HepG2 (cell line): ENCODE results near the gene SUSD6. TPM values are rescaled to one million over a fixed set of nuclear protein-coding genes. Genes with fewer than 3 reads are reported as not detected.

Source experiments
- ATAC-seq: fragments of 200-7000 bp; cut with Tn5 transposase; 3 replicates; pipeline ENCODE4 v1.9.1; 2020; ENCODE audit warnings: mild to moderate bottlenecking, moderate library complexity
- BruUV-seq: library from RNA; stranded (reverse); fragments of 400-500 nt; replicated peaks from 2 replicates; lab custom pipeline; 2021; lab: Mats Ljungman, UMichigan
- CTCF ChIA-PET: fragments of 300-600 bp; formaldehyde crosslinking; extraction: SDS; loops from one replicate; lab custom pipeline; 2021; ENCODE audit warnings: low total read pairs, inconsistent platforms, low intra/inter-chr PET ratio; lab: Yijun Ruan, JAX
- POLR2A ChIA-PET: fragments of 350-600 bp; sonication (Branson Sonifier 250); formaldehyde crosslinking; loops from one replicate; lab custom pipeline; 2020; ENCODE audit warnings: antibody characterized with exemption, inconsistent platforms; lab: Yijun Ruan, JAX
- DNase-seq: peaks from one replicate; pipeline ENCODE4 v3.0.0-alpha.2; 2015; ENCODE audit warnings: low spot score
- FAIRE-seq: peaks from 3 replicates; lab custom pipeline; 2011; peaks lifted over from hg19 to GRCh38; lab: Jason Lieb, UNC
- H2AFZ ChIP-seq: one replicate; pipeline ENCODE4 v1.6.1; 2011; ENCODE audit warnings: low read length, inconsistent platforms
- H3K27ac ChIP-seq: fragments of 300-600 bp; 3 replicates; pipeline ENCODE4 v1.8.0; 2011; ENCODE audit warnings: mixed run types, mild to moderate bottlenecking, mixed read lengths, low read length, inconsistent platforms; ENCODE audit not compliant: insufficient read depth; ENCODE audit errors: extremely low read length
- H3K27me3 ChIP-seq, 2 experiments: fragments of 200-600 bp in 1 of 2; 2 replicates in 1 of 2; 3 replicates in 1 of 2; pipeline versions ENCODE4 v1.6.0 to v1.8.0; 2011; ENCODE audit warnings: low read length in 2 of 2, mild to moderate bottlenecking in 2 of 2, moderate library complexity in 2 of 2, inconsistent platforms in 1 of 2; ENCODE audit not compliant: insufficient read depth in 2 of 2, control insufficient read depth in 1 of 2
- H3K36me3 ChIP-seq, 2 experiments: fragments of 200-600 bp in 1 of 2; replicated peaks in 1 of 2; 2 replicates in 1 of 2; 3 replicates in 1 of 2; pipeline versions ENCODE4 v1.5.1 to v1.8.0; 2011; ENCODE audit warnings: low read length in 2 of 2, inconsistent platforms in 1 of 2; ENCODE audit not compliant: insufficient read depth in 2 of 2, control insufficient read depth in 1 of 2
- H3K4me1 ChIP-seq: 2 replicates; pipeline ENCODE4 v1.5.1; 2012; ENCODE audit warnings: low read length, inconsistent platforms; ENCODE audit not compliant: insufficient read depth
- H3K4me2 ChIP-seq: 2 replicates; pipeline ENCODE4 v1.6.0; 2011; ENCODE audit warnings: low read depth, low read length, inconsistent platforms
- H3K4me3 ChIP-seq, 3 experiments: fragments of 200-600 bp in 1 of 3; sonication (generic), shearing (Covaris generic) in 1 of 3; replicated peaks in 1 of 3; 2 replicates each; pipeline ENCODE4 v1.5.1; 2011 to 2016; ENCODE audit warnings: low read length in 3 of 3, inconsistent platforms in 2 of 3, low read depth in 2 of 3, mild to moderate bottlenecking in 2 of 3, control low read depth in 1 of 3, mixed read lengths in 1 of 3; ENCODE audit not compliant: insufficient read depth in 1 of 3
- H3K79me2 ChIP-seq: one replicate; pipeline ENCODE4 v1.6.1; 2011; ENCODE audit warnings: low read length, inconsistent platforms; ENCODE audit not compliant: insufficient read depth
- H3K9ac ChIP-seq: 2 replicates; pipeline ENCODE4 v1.6.0; 2011; ENCODE audit warnings: mild to moderate bottlenecking, low read depth, low read length, inconsistent platforms; ENCODE audit not compliant: insufficient read depth
- H3K9me3 ChIP-seq: 2 replicates; pipeline ENCODE4 v1.5.1; 2012; ENCODE audit warnings: mild to moderate bottlenecking, low read length
- H4K20me1 ChIP-seq: 2 replicates; pipeline ENCODE4 v1.6.0; 2011; ENCODE audit warnings: inconsistent platforms, mild to moderate bottlenecking, low read length, moderate library complexity; ENCODE audit not compliant: insufficient read depth
- ADNP ChIP-seq: sonication (generic); formaldehyde crosslinking; IDR thresholded peaks from 2 replicates; pipeline ENCODE4 v1.4.0; 2020; ENCODE audit warnings: missing genetic modification reagents
- CHD4 ChIP-seq: fragments of 200-600 bp; sonication (generic); IDR thresholded peaks from 2 replicates; pipeline ENCODE4 v1.7.0; 2017; ENCODE audit warnings: mild to moderate bottlenecking, low read length, borderline replicate concordance
- FOSL2 ChIP-seq: sonication (generic); formaldehyde crosslinking; IDR thresholded peaks from 2 replicates; pipeline ENCODE4 v1.4.0; 2020; ENCODE audit warnings: missing genetic modification reagents
- GPN1 ChIP-seq: sonication (generic); formaldehyde crosslinking; IDR thresholded peaks from 2 replicates; pipeline ENCODE4 v1.5.1; 2020; ENCODE audit warnings: missing genetic modification reagents, borderline replicate concordance
- HHEX ChIP-seq: IDR thresholded peaks from 2 replicates; pipeline ENCODE4 v1.6.1; 2016; ENCODE audit warnings: control low read depth
- HOXA3 ChIP-seq: sonication (generic); formaldehyde crosslinking; IDR thresholded peaks from 2 replicates; pipeline ENCODE4 v1.5.0; 2020; ENCODE audit warnings: missing genetic modification reagents
- IKZF5 ChIP-seq: IDR thresholded peaks from 2 replicates; pipeline ENCODE4 v1.6.1; 2018; ENCODE audit warnings: missing genetic modification reagents, mild to moderate bottlenecking, missing compliant biosample characterization
- MAZ ChIP-seq, 2 experiments: sonication (generic) in 1 of 2; formaldehyde crosslinking in 1 of 2; IDR thresholded peaks; 2 replicates each; pipeline versions ENCODE4 v1.5.0 to v1.6.1; 2012 to 2020; ENCODE audit warnings: low read depth in 2 of 2, mild to moderate bottlenecking in 2 of 2, borderline replicate concordance in 1 of 2, improper control_type of control experiment in 1 of 2, low read length in 1 of 2, missing genetic modification reagents in 1 of 2, moderate library complexity in 1 of 2
- MED1 ChIP-seq: sonication (generic); formaldehyde crosslinking; IDR thresholded peaks from 2 replicates; pipeline ENCODE4 v1.4.0; 2020; ENCODE audit warnings: missing genetic modification reagents
- NAIF1 ChIP-seq: sonication (generic); formaldehyde crosslinking; IDR thresholded peaks from 2 replicates; pipeline ENCODE4 v1.5.0; 2020; ENCODE audit warnings: mild to moderate bottlenecking, missing genetic modification reagents, borderline replicate concordance
- NFRKB ChIP-seq: fragments of 450-650 bp; IDR thresholded peaks from 2 replicates; pipeline ENCODE4 v1.6.1; 2017
- RARA ChIP-seq: IDR thresholded peaks from 2 replicates; pipeline ENCODE4 v1.6.1; 2016; ENCODE audit warnings: missing genetic modification reagents, missing compliant biosample characterization
- ZFP36L1 ChIP-seq: sonication (generic); formaldehyde crosslinking; IDR thresholded peaks from 2 replicates; pipeline ENCODE4 v1.8.0; 2022; ENCODE audit warnings: mild to moderate bottlenecking, missing genetic modification reagents, moderate library complexity
- ZNF205 ChIP-seq: IDR thresholded peaks from 2 replicates; pipeline ENCODE4 v1.6.1; 2018; ENCODE audit warnings: missing biosample characterization, missing genetic modification reagents
- ZNF253 ChIP-seq: sonication (generic); formaldehyde crosslinking; IDR thresholded peaks from 2 replicates; pipeline ENCODE4 v1.8.0; 2022; ENCODE audit warnings: mild to moderate bottlenecking, missing genetic modification reagents, borderline replicate concordance
- ZNF451 ChIP-seq: sonication (generic); formaldehyde crosslinking; IDR thresholded peaks from 2 replicates; pipeline ENCODE4 v1.5.0; 2020; ENCODE audit warnings: mild to moderate bottlenecking, missing genetic modification reagents
- ZNF710 ChIP-seq: sonication (generic); formaldehyde crosslinking; IDR thresholded peaks from 2 replicates; pipeline ENCODE4 v1.5.0; 2020; ENCODE audit warnings: mild to moderate bottlenecking, missing genetic modification reagents, borderline replicate concordance
- WGBS: methylation state at CpG from one replicate; pipeline ENCODE4 v1.1.6; 2017; ENCODE audit warnings: low lambda C conversion rate; 5-methylcytosine and 5-hydroxymethylcytosine counted together
- in situ Hi-C: cut with HindIII; loops from 2 replicates; pipeline ENCODE4 v1.10.0; 2017; ENCODE audit warnings: low pct_unique_long_range_greater_than_20kb; ENCODE audit not compliant: extremely low pct_ligation_motif_present
- intact Hi-C: fragments of 100-400 bp; cut with micrococcal nuclease; formaldehyde crosslinking; loops from one replicate; pipeline ENCODE4 v1.10.0; 2022; ENCODE audit not compliant: unreplicated experiment
- polyA plus RNA-seq, 8 experiments: library from polyadenylated mRNA; depleted of rRNA in 3 of 8; stranded (reverse) in 7 of 8; unstranded in 1 of 8; fragments of >200 nt; fragmentation: Illumina TruSeq in 4 of 8; extraction: Trizol in 4 of 8; gene quantifications; 2 replicates each; pipeline versions ENCODE4 v1.2.1 to v1.2.3, GENCODE V29; 2011 to 2016; ENCODE audit warnings: low read depth in 4 of 8, missing spikeins in 1 of 8, mixed read lengths in 1 of 8; ENCODE audit not compliant: insufficient read depth in 1 of 8
- total RNA-seq, 5 experiments: library from RNA; depleted of rRNA; stranded (reverse); fragments of >200 nt; fragmentation: Illumina TruSeq; extraction: Trizol; gene quantifications; 2 replicates each; pipeline ENCODE4 v1.2.3, GENCODE V29; 2016; ENCODE audit warnings: low read depth in 1 of 5
- TF ChIP-seq, protein P1 (sequence below): sonication (generic); formaldehyde crosslinking; IDR thresholded peaks from 2 replicates; pipeline ENCODE4 v1.8.0; 2022; ENCODE audit warnings: mild to moderate bottlenecking, missing genetic modification reagents, borderline replicate concordance
- TF ChIP-seq, protein P2 (sequence below): sonication (generic); formaldehyde crosslinking; IDR thresholded peaks from 2 replicates; pipeline ENCODE4 v1.8.1; 2023; ENCODE audit warnings: mild to moderate bottlenecking, missing genetic modification reagents

SUSD6 gene
- total and polyA plus RNA-seq, 2 of the 13 experiments (the other 11 are each of a cell fraction or from before 2014, with no cell fraction given) = 7.2 to 7.4 TPM

DNA sequence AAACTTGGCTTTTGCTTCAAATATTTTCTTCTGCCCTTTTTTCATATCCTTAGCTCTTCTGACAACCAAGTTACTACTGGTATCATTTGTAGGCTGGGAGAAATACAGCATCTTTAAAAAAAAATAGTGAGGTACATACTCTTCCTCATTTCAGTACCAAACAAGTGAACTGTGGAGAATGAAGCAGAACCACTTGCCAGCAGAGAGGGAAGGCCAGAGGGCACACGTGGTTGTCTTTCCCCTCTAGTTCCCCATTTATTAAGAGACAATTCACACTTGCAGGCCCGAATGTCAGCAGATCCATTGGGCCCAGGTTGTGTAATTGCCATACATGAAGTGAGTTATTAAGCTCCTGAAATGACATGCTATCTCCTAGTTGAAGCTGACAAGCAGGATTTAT is 3.2 kb downstream of the SUSD6 start (continued):
- TF ChIP-seq ZNF253 (CRISPR knock-in tag) (no peak), NFRKB (no peak), ADNP (no peak), NAIF1 (CRISPR knock-in tag) (no peak), GPN1 (no peak), MED1 (CRISPR knock-in tag) (no peak)
- TF ChIP-seq, protein P1, sequence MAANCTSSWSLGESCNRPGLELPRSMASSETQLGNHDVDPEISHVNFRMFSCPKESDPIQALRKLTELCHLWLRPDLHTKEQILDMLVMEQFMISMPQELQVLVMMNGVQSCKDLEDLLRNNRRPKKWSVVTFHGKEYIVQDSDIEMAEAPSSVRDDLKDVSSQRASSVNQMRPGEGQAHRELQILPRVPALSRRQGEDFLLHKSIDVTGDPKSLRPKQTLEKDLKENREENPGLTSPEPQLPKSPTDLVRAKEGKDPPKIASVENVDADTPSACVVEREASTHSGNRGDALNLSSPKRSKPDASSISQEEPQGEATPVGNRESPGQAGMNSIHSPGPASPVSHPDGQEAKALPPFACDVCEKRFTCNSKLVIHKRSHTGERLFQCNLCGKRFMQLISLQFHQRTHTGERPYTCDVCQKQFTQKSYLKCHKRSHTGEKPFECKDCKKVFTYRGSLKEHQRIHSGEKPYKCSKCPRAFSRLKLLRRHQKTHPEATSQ = no peak
- TF ChIP-seq, all 625 proteins: peak for 0

DNA sequence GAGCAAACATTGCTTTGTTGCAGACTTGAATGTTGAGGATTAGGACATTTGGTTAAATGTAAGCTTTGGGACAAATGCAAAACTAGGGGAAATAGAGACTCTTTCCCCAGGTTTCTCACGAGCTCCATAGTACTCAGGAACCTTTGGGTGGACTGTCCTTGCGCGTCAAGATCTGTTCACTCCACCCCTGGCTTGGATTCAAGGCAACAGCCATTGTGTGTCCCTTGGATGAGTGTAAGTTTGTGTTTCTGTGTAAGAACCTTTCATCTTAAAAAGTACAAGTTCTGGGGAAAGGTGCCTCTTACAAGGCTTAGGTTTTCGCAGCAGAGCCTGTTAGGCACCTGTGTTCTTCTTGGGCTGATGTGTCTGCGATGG is 3.7 kb downstream of the SUSD6 start:
- Histone ChIP-seq H3K9ac (no peak overlapping the region), H3K36me3 (no peaks in the 10 kb centered on the region; a peak in 1 of 5 replicates), H3K79me2 (peaks cover 42% of the 10 kb centered on the region), H4K20me1 (no peaks in the 10 kb centered on the region)
- no peak for ATAC-seq
- no peak for TF ChIP-seq CHD4
- no peak for TF ChIP-seq HOXA3 (CRISPR knock-in tag)
- no peak for TF ChIP-seq IKZF5 (CRISPR knock-in tag)
- TF ChIP-seq FOSL2 (CRISPR knock-in tag) = no peak
- no peak for TF ChIP-seq MAZ (IDR thresholded peaks at IDR 0.05; ENCODE audit: borderline replicate concordance, low read depth, low read length)
- TF ChIP-seq MAZ (CRISPR knock-in tag; IDR thresholded peaks at IDR 0.05; ENCODE audit: low read depth) = no peak
- TF ChIP-seq, protein P2, sequence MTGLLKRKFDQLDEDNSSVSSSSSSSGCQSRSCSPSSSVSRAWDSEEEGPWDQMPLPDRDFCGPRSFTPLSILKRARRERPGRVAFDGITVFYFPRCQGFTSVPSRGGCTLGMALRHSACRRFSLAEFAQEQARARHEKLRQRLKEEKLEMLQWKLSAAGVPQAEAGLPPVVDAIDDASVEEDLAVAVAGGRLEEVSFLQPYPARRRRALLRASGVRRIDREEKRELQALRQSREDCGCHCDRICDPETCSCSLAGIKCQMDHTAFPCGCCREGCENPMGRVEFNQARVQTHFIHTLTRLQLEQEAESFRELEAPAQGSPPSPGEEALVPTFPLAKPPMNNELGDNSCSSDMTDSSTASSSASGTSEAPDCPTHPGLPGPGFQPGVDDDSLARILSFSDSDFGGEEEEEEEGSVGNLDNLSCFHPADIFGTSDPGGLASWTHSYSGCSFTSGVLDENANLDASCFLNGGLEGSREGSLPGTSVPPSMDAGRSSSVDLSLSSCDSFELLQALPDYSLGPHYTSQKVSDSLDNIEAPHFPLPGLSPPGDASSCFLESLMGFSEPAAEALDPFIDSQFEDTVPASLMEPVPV (CRISPR knock-in tag) = no peak
- no peak for TF ChIP-seq ZNF710
- no peak for TF ChIP-seq HHEX (CRISPR knock-in tag)
- no peak for TF ChIP-seq RARA (CRISPR knock-in tag)
- no peak for TF ChIP-seq ZNF205 (CRISPR knock-in tag)
- TF ChIP-seq ZFP36L1 (CRISPR knock-in tag) = no peak
- TF ChIP-seq ZNF451 (CRISPR knock-in tag) = no peak
- TF ChIP-seq, all 625 proteins: peak for 0
- 74% methylated on average over 5 of the region's 5 CpGs for WGBS
- no peak overlapping the region for H3K4me2 ChIP-seq
- no peak overlapping the region for H3K4me3 ChIP-seq
- H3K9me3 ChIP-seq = no peaks in the 10 kb centered on the region
- H3K4me1 ChIP-seq = peaks cover 48% of the 10 kb centered on the region
- DNase-seq = no peak
- FAIRE-seq = no peak
- intact Hi-C loops (no loop called here), in situ Hi-C loops (no loop called here)
- ChIA-PET CTCF (no interaction called here), POLR2A (no interaction called here)
- H3K27me3 ChIP-seq = no peaks in the 10 kb centered on the region; a peak in 1 of 5 replicates
- no peak overlapping the region for H2AFZ ChIP-seq
- H3K27ac ChIP-seq = no peak overlapping the region
- BruUV-seq = no TSS peak
